Measurements from ENCODE around the gene AK8.

DNA sequence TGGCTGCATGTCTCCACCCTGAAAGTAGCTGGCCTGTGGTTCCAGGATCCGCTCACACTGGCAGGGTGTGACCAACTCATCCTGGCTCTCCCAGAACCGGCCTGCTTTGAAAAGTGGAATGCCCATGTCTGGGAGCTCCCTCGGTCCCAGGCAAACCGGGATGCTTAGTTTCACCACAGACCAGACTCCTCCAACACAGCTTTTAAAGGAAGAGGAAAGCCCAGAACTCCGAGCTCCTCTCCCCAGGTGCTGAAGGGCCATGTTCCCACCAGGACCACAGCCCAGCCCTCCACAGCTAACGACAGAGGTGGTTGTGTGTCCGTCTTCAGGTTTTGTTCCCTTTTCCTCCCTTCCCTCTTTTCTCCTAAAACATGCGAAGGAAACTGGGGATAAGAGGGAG is 169.8 kb downstream of the AK8 start:
- TF ChIP-seq, protein P1, sequence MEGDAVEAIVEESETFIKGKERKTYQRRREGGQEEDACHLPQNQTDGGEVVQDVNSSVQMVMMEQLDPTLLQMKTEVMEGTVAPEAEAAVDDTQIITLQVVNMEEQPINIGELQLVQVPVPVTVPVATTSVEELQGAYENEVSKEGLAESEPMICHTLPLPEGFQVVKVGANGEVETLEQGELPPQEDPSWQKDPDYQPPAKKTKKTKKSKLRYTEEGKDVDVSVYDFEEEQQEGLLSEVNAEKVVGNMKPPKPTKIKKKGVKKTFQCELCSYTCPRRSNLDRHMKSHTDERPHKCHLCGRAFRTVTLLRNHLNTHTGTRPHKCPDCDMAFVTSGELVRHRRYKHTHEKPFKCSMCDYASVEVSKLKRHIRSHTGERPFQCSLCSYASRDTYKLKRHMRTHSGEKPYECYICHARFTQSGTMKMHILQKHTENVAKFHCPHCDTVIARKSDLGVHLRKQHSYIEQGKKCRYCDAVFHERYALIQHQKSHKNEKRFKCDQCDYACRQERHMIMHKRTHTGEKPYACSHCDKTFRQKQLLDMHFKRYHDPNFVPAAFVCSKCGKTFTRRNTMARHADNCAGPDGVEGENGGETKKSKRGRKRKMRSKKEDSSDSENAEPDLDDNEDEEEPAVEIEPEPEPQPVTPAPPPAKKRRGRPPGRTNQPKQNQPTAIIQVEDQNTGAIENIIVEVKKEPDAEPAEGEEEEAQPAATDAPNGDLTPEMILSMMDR (IDR thresholded peaks at IDR 0.05): no peak
- TF ChIP-seq POLR2AphosphoS5 (IDR thresholded peaks at IDR 0.05; ENCODE audit: low read depth, low read length): no peak
- TF ChIP-seq YY1 (IDR thresholded peaks at IDR 0.05; ENCODE audit: low read depth): no peak
- TF ChIP-seq, protein P2, sequence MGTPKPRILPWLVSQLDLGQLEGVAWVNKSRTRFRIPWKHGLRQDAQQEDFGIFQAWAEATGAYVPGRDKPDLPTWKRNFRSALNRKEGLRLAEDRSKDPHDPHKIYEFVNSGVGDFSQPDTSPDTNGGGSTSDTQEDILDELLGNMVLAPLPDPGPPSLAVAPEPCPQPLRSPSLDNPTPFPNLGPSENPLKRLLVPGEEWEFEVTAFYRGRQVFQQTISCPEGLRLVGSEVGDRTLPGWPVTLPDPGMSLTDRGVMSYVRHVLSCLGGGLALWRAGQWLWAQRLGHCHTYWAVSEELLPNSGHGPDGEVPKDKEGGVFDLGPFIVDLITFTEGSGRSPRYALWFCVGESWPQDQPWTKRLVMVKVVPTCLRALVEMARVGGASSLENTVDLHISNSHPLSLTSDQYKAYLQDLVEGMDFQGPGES (IDR thresholded peaks at IDR 0.05; ENCODE audit: low read depth, low read length): no peak
- no peak for TF ChIP-seq JUND (IDR thresholded peaks at IDR 0.05)
- TF ChIP-seq, protein P3, sequence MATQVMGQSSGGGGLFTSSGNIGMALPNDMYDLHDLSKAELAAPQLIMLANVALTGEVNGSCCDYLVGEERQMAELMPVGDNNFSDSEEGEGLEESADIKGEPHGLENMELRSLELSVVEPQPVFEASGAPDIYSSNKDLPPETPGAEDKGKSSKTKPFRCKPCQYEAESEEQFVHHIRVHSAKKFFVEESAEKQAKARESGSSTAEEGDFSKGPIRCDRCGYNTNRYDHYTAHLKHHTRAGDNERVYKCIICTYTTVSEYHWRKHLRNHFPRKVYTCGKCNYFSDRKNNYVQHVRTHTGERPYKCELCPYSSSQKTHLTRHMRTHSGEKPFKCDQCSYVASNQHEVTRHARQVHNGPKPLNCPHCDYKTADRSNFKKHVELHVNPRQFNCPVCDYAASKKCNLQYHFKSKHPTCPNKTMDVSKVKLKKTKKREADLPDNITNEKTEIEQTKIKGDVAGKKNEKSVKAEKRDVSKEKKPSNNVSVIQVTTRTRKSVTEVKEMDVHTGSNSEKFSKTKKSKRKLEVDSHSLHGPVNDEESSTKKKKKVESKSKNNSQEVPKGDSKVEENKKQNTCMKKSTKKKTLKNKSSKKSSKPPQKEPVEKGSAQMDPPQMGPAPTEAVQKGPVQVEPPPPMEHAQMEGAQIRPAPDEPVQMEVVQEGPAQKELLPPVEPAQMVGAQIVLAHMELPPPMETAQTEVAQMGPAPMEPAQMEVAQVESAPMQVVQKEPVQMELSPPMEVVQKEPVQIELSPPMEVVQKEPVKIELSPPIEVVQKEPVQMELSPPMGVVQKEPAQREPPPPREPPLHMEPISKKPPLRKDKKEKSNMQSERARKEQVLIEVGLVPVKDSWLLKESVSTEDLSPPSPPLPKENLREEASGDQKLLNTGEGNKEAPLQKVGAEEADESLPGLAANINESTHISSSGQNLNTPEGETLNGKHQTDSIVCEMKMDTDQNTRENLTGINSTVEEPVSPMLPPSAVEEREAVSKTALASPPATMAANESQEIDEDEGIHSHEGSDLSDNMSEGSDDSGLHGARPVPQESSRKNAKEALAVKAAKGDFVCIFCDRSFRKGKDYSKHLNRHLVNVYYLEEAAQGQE (IDR thresholded peaks at IDR 0.05; ENCODE audit: low read depth, low read length): no peak
